CD4-positive, CD25-positive, alpha-beta regulatory T cell (primary cell): ENCODE data around the gene MIXL1. TPM values are rescaled to one million over a fixed set of nuclear protein-coding genes. Genes with fewer than 3 reads are reported as not detected.
A peak's percentile ranks its signal among the peaks of the same experiment; 100 is the strongest.
"Not testable (repeated sequence)": the region's sequence is repeated elsewhere in the genome, so short reads cannot be mapped to it uniquely, and the experiment has no call there.

Experiments used
- ATAC-seq, 2 donors: fragments of 150-1000 bp; cut with Tn5 transposase; one replicate each; pipeline ENCODE4 v1.10.0; 2021; ENCODE audit warnings: low read depth in 2 of 2, moderate number of reproducible peaks in 2 of 2, moderate library complexity in 1 of 2
- DNase-seq, 3 donors: peaks; one replicate each; pipeline versions ENCODE4 v3.0.0 to v3.0.0-alpha.2; 2012 to 2022; ENCODE audit warnings: mixed read lengths in 1 of 3
- H3K27ac ChIP-seq: one replicate; pipeline ENCODE4 v1.7.0; 2013; ENCODE audit warnings: mild to moderate bottlenecking, low read length; ENCODE audit not compliant: insufficient read depth, poor library complexity, severe bottlenecking
- H3K27me3 ChIP-seq: one replicate; pipeline ENCODE4 v1.7.0; 2013; ENCODE audit warnings: low read length; ENCODE audit not compliant: control insufficient read depth, insufficient read depth
- H3K36me3 ChIP-seq: one replicate; pipeline ENCODE4 v1.7.0; 2013; ENCODE audit warnings: mild to moderate bottlenecking, low read length, moderate library complexity; ENCODE audit not compliant: control insufficient read depth, insufficient read depth
- H3K4me1 ChIP-seq: 2 replicates; pipeline ENCODE4 v1.7.0; 2013; ENCODE audit warnings: mild to moderate bottlenecking, low read length; ENCODE audit not compliant: insufficient read depth, control insufficient read depth, poor library complexity, severe bottlenecking
- H3K4me3 ChIP-seq: one replicate; pipeline ENCODE4 v1.7.0; 2013; ENCODE audit warnings: low read depth, mild to moderate bottlenecking, low read length, moderate library complexity
- H3K9me3 ChIP-seq, 2 experiments: 1 replicate in 1 of 2; 2 replicates in 1 of 2; pipeline ENCODE4 v1.7.0; 2013; ENCODE audit warnings: low read length in 2 of 2, mild to moderate bottlenecking in 1 of 2, moderate library complexity in 1 of 2; ENCODE audit not compliant: control insufficient read depth in 2 of 2
- H3K27ac Mint-ChIP-seq, 3 donors: one replicate each; pipeline ENCODE4 v1.8.0; 2020 to 2022; ENCODE audit warnings: mild to moderate bottlenecking in 3 of 3, mixed read lengths in 3 of 3, moderate library complexity in 2 of 3
- H3K27me3 Mint-ChIP-seq: one replicate; pipeline ENCODE4 v1.8.0; 2022; ENCODE audit warnings: mild to moderate bottlenecking, mixed read lengths
- H3K36me3 Mint-ChIP-seq: one replicate; pipeline ENCODE4 v1.8.0; 2020; ENCODE audit warnings: mixed read lengths
- H3K4me1 Mint-ChIP-seq, 4 donors: one replicate each; pipeline ENCODE4 v1.8.0; 2020 to 2022; ENCODE audit warnings: mixed read lengths in 4 of 4, mild to moderate bottlenecking in 1 of 4
- H3K4me3 Mint-ChIP-seq, 4 donors: one replicate each; pipeline ENCODE4 v1.8.0; 2020 to 2022; ENCODE audit warnings: mild to moderate bottlenecking in 4 of 4, mixed read lengths in 4 of 4, moderate library complexity in 3 of 4
- H3K9me3 Mint-ChIP-seq, 7 donors: one replicate each; pipeline ENCODE4 v1.8.0; 2020 to 2022; ENCODE audit warnings: mixed read lengths in 7 of 7, mild to moderate bottlenecking in 3 of 7, moderate library complexity in 2 of 7
- polyA plus RNA-seq, 4 donors: library from polyadenylated mRNA; unstranded; fragments of 300-500 nt; fragmentation: Illumina TruSeq; gene quantifications; one replicate each; pipeline ENCODE4 v1.2.3, GENCODE V29; 2021
- total RNA-seq: library from RNA; stranded (reverse); gene quantifications from one replicate; pipeline ENCODE4 v1.2.3, GENCODE V29; 2022

Gene MIXL1
- total and polyA plus RNA-seq, 5 donors from 2014 or later = not detected

DNA sequence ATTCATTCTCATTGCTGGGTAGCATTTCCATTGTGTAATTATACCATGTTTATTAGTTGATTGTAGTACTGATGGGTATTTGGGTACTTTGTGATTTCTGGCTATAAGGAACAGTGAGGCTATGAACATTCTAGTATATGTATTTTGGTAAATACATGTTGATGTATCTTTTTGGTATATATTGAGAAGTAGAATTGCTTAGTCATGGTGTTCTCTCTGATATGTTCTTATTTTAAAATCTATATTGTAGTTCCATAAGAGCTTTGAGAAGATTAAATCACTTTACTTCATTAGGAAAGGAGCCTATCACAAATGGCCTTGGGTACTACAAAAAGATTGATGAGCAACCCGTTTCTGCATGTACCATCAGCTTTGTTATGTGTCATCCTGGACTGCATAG, 13.4 kb downstream of the MIXL1 start:
- H3K9me3 Mint-ChIP-seq = no peaks in the 10 kb centered on the region
- ATAC-seq = no peak
- H3K27ac ChIP-seq = no peak overlapping the region
- H3K36me3 Mint-ChIP-seq = peaks cover 22% of the 10 kb centered on the region
- peaks cover 24% of the 10 kb centered on the region for H3K36me3 ChIP-seq
- no peak overlapping the region for H3K4me3 ChIP-seq
- no peaks in the 10 kb centered on the region for H3K27me3 Mint-ChIP-seq
- no peak for DNase-seq
- H3K9me3 ChIP-seq = no peaks in the 10 kb centered on the region
- no peak overlapping the region for H3K27ac Mint-ChIP-seq
- no peak overlapping the region for H3K4me3 Mint-ChIP-seq
- no peaks in the 10 kb centered on the region for H3K4me1 ChIP-seq
- H3K4me1 Mint-ChIP-seq = peaks cover 0 to 4% (median 0%) of the 10 kb centered on the region in 4 donors
- no peaks in the 10 kb centered on the region for H3K27me3 ChIP-seq

DNA sequence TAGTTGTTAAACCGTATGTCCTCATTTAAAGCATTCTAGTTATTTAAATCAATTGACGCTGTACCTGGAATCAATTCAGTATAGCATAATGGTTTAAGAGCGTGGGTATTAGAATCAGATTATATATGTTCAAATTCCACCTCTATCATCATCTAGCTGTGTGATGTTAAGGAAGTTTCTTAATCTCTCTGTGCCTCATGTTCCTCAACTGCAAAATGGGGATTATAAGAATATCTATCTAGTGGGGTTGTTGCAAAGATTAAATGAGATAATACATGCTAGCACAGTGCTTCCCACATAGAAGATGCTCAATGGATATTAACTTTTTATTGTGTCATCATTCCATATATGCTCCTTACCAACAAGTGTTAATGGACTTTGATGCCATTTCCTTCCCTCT, 16.0 kb downstream of the MIXL1 start:
- no peak for ATAC-seq
- Mint-ChIP-seq H3K36me3 (peaks cover 19% of the 10 kb centered on the region), H3K9me3 (no peaks in the 10 kb centered on the region), H3K27ac (no peak overlapping the region), H3K4me1 (peaks cover 0 to 11% (median 0%) of the 10 kb centered on the region in 4 donors), H3K27me3 (no peaks in the 10 kb centered on the region), H3K4me3 (no peak overlapping the region)
- Histone ChIP-seq H3K27me3 (no peaks in the 10 kb centered on the region), H3K4me3 (no peak overlapping the region), H3K36me3 (peaks cover 11% of the 10 kb centered on the region), H3K4me1 (no peaks in the 10 kb centered on the region), H3K27ac (no peak overlapping the region), H3K9me3 (no peaks in the 10 kb centered on the region)
- DNase-seq = no peak

DNA sequence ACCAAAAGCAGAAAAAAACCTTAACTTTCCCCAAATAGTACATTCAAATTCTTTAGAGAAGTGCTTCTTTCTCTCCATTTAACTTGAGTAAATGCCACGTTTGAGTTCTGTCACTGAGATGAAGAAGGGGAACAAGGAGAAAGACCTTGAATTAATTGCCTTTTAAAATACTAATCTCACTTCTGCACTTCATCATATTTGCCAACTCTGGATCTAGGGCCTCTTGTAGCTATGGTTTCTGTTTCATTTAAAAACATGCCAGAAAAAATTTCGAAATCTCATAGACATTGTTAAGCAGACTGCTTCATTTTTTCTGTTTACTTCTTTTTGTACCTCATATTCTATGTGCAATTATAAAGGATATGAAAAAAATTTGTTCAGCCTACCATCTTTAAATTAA, 24.6 kb downstream of the MIXL1 start:
- H3K9me3 Mint-ChIP-seq = no peaks in the 10 kb centered on the region
- no peaks in the 10 kb centered on the region for H3K4me1 ChIP-seq
- H3K27ac Mint-ChIP-seq = no peak overlapping the region

GRCh38 chr1:226248796-226249195, 25.3 kb downstream of the MIXL1 start:
- Mint-ChIP-seq H3K36me3 (peaks cover 22% of the 10 kb centered on the region), H3K9me3 (no peaks in the 10 kb centered on the region), H3K27me3 (no peaks in the 10 kb centered on the region)

More for the DNA sequence above, 24.6 kb downstream of the MIXL1 start:
- Mint-ChIP-seq H3K27me3 (no peaks in the 10 kb centered on the region), H3K4me1 (peaks cover 0 to 5% (median 0%) of the 10 kb centered on the region in 4 donors), H3K4me3 (no peak overlapping the region), H3K36me3 (peaks cover 22% of the 10 kb centered on the region)
- Histone ChIP-seq H3K27ac (no peak overlapping the region), H3K27me3 (no peaks in the 10 kb centered on the region), H3K9me3 (no peaks in the 10 kb centered on the region), H3K36me3 (peaks cover 5% of the 10 kb centered on the region), H3K4me3 (no peak overlapping the region)
- ATAC-seq = no peak
- DNase-seq = no peak

GRCh38 chr1:226250511-226250910, 27.0 kb downstream of the MIXL1 start:
- Histone ChIP-seq H3K4me3 (no peak overlapping the region), H3K27me3 (no peaks in the 10 kb centered on the region), H3K27ac (no peak overlapping the region), H3K36me3 (peaks cover 5% of the 10 kb centered on the region), H3K9me3 (no peaks in the 10 kb centered on the region), H3K4me1 (no peaks in the 10 kb centered on the region)
- ATAC-seq = no peak
- no peak overlapping the region for H3K4me3 Mint-ChIP-seq
- H3K27ac Mint-ChIP-seq = no peak overlapping the region
- DNase-seq = no peak
- peaks cover 0 to 5% (median 0%) of the 10 kb centered on the region in 4 donors for H3K4me1 Mint-ChIP-seq
- H3K9me3 Mint-ChIP-seq = no peaks in the 10 kb centered on the region
- H3K27me3 Mint-ChIP-seq = no peaks in the 10 kb centered on the region
- peaks cover 18% of the 10 kb centered on the region for H3K36me3 Mint-ChIP-seq

More at GRCh38 chr1:226248796-226249195, 25.3 kb downstream of the MIXL1 start:
- peaks cover 0 to 5% (median 0%) of the 10 kb centered on the region in 4 donors for H3K4me1 Mint-ChIP-seq
- H3K27ac Mint-ChIP-seq = no peak overlapping the region
- no peak overlapping the region for H3K4me3 Mint-ChIP-seq
- DNase-seq = no peak
- no peaks in the 10 kb centered on the region for H3K4me1 ChIP-seq
- H3K9me3 ChIP-seq = no peaks in the 10 kb centered on the region
- no peak overlapping the region for H3K4me3 ChIP-seq
- H3K27ac ChIP-seq = no peak overlapping the region
- H3K27me3 ChIP-seq = no peaks in the 10 kb centered on the region
- peaks cover 5% of the 10 kb centered on the region for H3K36me3 ChIP-seq
- no peak for ATAC-seq

- not testable (repeated sequence) for H3K4me1 ChIP-seq, H3K9me3 ChIP-seq, H3K9me3 Mint-ChIP-seq, H3K27me3 Mint-ChIP-seq, H3K4me3 ChIP-seq, H3K36me3 ChIP-seq, H3K27ac ChIP-seq, H3K27me3 ChIP-seq, ATAC-seq, DNase-seq, H3K27ac Mint-ChIP-seq, H3K4me3 Mint-ChIP-seq, H3K4me1 Mint-ChIP-seq
- peaks cover 17% of the 10 kb centered on the region for H3K36me3 Mint-ChIP-seq
Observed at GRCh38 chr1:226252841-226253240, 29.4 kb downstream of the MIXL1 start.

GRCh38 chr1:226253933-226254332, 30.5 kb downstream of the MIXL1 start:
- no peaks in the 10 kb centered on the region for H3K27me3 Mint-ChIP-seq
- no peak overlapping the region for H3K4me3 Mint-ChIP-seq
- DNase-seq (no peak), ATAC-seq (no peak)
- peaks cover 0 to 2% (median 0%) of the 10 kb centered on the region in 7 donors for H3K9me3 Mint-ChIP-seq
- no peak overlapping the region for H3K27ac Mint-ChIP-seq
- H3K36me3 ChIP-seq = peaks cover 5% of the 10 kb centered on the region
- H3K4me1 Mint-ChIP-seq = peaks cover 0 to 2% (median 0%) of the 10 kb centered on the region in 4 donors
- H3K9me3 ChIP-seq = no peaks in the 10 kb centered on the region
- H3K27me3 ChIP-seq = no peaks in the 10 kb centered on the region
- no peak overlapping the region for H3K27ac ChIP-seq
- peaks cover 16% of the 10 kb centered on the region for H3K36me3 Mint-ChIP-seq
- no peak overlapping the region for H3K4me3 ChIP-seq
- H3K4me1 ChIP-seq = no peaks in the 10 kb centered on the region

DNA sequence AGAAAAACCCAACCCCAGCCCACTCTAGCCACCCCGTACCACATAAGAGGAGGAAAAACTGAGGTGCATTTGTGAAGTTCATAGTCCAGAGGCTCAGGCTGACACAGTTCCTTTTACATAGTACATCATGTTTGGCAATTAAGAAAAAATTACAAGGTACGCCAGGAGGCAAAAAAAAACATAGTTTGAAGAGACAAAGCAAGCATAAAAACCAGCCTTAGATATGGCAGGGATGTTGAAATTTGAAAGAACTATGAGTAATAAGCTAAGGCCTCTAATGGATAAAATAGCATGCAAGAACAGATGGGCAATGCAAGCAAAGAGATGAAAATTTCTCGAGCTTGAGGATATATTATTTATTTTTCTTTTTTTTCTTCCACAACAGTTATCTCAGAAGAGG, 31.9 kb downstream of the MIXL1 start:
- ATAC-seq (no peak), DNase-seq (no peak)
- peaks cover 20% of the 10 kb centered on the region for H3K36me3 Mint-ChIP-seq

More for the DNA sequence above, 31.9 kb downstream of the MIXL1 start:
- no peak overlapping the region for H3K4me3 Mint-ChIP-seq
- Histone ChIP-seq H3K4me3 (no peak overlapping the region), H3K27me3 (no peaks in the 10 kb centered on the region), H3K27ac (no peak overlapping the region), H3K9me3 (peaks cover 0 to 5% of the 10 kb centered on the region in 2 experiments), H3K4me1 (no peaks in the 10 kb centered on the region), H3K36me3 (peaks cover 6% of the 10 kb centered on the region)
- H3K4me1 Mint-ChIP-seq = no peaks in the 10 kb centered on the region
- H3K27me3 Mint-ChIP-seq = no peaks in the 10 kb centered on the region
- H3K9me3 Mint-ChIP-seq = peaks cover 0 to 11% (median 2%) of the 10 kb centered on the region in 7 donors
- peak overlapping the region in 1 of 3 donors; percentile 38 for H3K27ac Mint-ChIP-seq
